HG02938 (cell line): ENCODE results near the gene NAV1.

ENCODE experiments used
- ATAC-seq: cut with Tn5 transposase; IDR thresholded peaks from one replicate; pipeline ENCODE4 v1.9.1; 2021; ENCODE audit warnings: mild to moderate bottlenecking, moderate library complexity; ENCODE audit not compliant: unreplicated experiment

The NAV1 gene

DNA sequence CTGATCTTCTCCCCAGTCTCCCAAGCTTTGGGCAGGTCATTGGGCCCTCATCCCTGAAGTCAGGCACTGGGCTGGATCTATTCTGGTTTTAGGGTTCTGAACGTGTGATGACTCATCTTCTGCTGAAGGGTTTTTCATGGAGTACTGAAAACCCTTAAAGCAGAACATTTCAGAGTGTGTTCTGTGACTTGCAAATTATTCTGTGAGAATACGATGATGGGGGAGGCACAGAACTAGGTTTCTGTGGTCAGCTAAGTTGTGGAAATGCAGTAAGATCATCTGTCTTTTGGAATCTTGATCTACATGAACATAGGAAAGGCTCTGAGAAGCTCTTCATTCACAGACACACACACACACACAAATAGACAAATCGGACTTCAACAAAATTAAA, 46.2 kb downstream of the NAV1 start:
- ATAC-seq: no peak

DNA sequence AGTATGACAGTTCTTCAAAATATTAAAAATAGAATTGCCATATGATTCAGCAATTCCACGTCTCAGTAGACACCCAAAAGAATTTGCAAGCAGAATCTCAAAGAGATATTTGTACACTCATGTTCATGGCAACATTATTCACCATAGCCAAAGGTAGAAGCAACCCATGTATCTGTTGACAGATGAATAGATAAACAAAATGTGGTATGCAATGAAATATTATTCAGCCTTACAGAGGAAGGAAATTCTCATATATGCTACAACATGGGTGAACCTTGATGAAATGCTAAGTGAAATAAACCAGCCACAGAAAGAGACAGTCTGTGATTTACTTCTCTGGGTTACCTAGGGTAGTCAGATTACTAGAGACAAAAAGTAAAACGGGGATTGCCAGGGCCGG, 47.0 kb downstream of the NAV1 start:
- no peak for ATAC-seq

DNA sequence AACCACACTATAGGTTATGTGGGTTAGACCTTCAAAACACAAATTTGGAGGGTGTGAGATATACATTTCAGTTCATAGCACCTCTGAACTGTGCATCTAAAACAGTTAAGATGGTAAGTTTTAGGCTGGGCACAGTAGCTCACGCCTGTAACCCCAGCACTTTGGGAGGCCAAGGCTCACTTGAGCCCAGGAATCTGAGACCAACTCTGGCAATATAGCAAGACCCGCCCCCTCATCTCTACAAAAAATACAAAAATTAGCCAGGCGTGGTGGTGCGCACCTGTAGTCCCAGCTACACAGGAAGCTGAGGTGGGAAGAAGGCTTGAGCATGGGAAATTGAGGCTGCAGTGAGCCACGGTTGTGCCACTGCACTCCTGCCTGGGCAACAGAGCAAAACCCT, 47.9 kb downstream of the NAV1 start:
- no peak for ATAC-seq

DNA sequence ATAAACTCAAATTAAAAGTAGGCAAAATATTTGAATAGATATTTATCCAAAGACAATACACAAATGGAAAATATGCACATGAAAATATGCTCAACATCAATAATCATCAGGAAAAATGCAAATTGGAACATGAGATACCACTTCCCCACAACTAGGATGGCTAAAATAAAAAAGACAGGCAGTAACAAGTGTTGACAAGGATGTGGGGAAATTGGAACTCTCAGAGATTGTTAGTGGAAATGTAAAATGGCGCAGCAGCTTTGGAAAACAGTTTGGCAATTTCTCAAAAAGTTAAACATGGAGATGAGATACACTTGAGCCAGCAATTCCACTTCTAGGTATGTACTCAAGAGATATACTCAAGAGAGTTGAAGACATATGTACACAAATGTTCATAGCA, 48.8 kb downstream of the NAV1 start:
- ATAC-seq: no peak
